ENCODE data around the gene TMPRSS12.

- TF ChIP-seq CTCF (IDR thresholded peaks at IDR 0.05; ENCODE audit: low read length), result no peak
- TF ChIP-seq EZH2 (IDR thresholded peaks at IDR 0.05; ENCODE audit: borderline replicate concordance, low read length), result no peak
Observed at GRCh38 chr12:50822082-50822481, 20.6 kb upstream of the TMPRSS12 start.

Data from OCI-LY1 (cell line).